MCF 10A (cell line): Measurements from ENCODE around the gene TAS2R31. TPM values are rescaled to one million over a fixed set of nuclear protein-coding genes. Genes with fewer than 3 reads are reported as not detected.
"Not testable (repeated sequence)": the region's sequence is repeated elsewhere in the genome, so short reads cannot be mapped to it uniquely, and the experiment has no call there.

ENCODE experiments used
- BruUV-seq: library from RNA; stranded (reverse); fragments of 400-500 nt; replicated peaks from 2 replicates; lab custom pipeline; 2021; lab: Mats Ljungman, UMichigan
- CTCF ChIA-PET: fragments of 300-600 bp; sonication (Branson Sonifier 250); formaldehyde crosslinking; extraction: SDS; loops from one replicate; lab custom pipeline; 2021; ENCODE audit warnings: antibody characterized with exemption, inconsistent platforms; lab: Yijun Ruan, JAX
- POLR2A ChIA-PET: fragments of 300-600, 350-650 bp; sonication (Branson Sonifier 250); formaldehyde crosslinking; extraction: SDS; loops from one replicate; lab custom pipeline; 2020; ENCODE audit warnings: antibody characterized with exemption, inconsistent platforms; lab: Yijun Ruan, JAX
- DNase-seq: peaks from one replicate; pipeline ENCODE4 v3.0.0-alpha.2; 2018; ENCODE audit not compliant: unreplicated experiment
- H3K27ac Mint-ChIP-seq: one replicate; pipeline ENCODE4 v1.8.0; 2022; ENCODE audit warnings: mild to moderate bottlenecking, low read depth, mixed read lengths; ENCODE audit not compliant: unreplicated experiment
- H3K27me3 Mint-ChIP-seq: one replicate; pipeline ENCODE4 v1.8.0; 2022; ENCODE audit warnings: mixed read lengths; ENCODE audit not compliant: insufficient read depth, unreplicated experiment
- H3K36me3 Mint-ChIP-seq: one replicate; pipeline ENCODE4 v1.8.0; 2022; ENCODE audit warnings: mild to moderate bottlenecking, moderate library complexity, mixed read lengths; ENCODE audit not compliant: insufficient read depth, unreplicated experiment
- H3K4me1 Mint-ChIP-seq: one replicate; pipeline ENCODE4 v1.8.0; 2022; ENCODE audit warnings: mixed read lengths; ENCODE audit not compliant: insufficient read depth, unreplicated experiment
- H3K4me3 Mint-ChIP-seq: one replicate; pipeline ENCODE4 v1.8.0; 2022; ENCODE audit warnings: mild to moderate bottlenecking, moderate library complexity, mixed read lengths; ENCODE audit not compliant: unreplicated experiment
- H3K9me3 Mint-ChIP-seq: one replicate; pipeline ENCODE4 v1.8.0; 2022; ENCODE audit warnings: mixed read lengths; ENCODE audit not compliant: unreplicated experiment
- intact Hi-C: fragments of 100-400 bp; cut with micrococcal nuclease; formaldehyde crosslinking; loops from 2 replicates; pipeline ENCODE4 v1.14.1; 2022
- total RNA-seq: library from RNA; stranded (reverse); gene quantifications from 2 replicates; pipeline ENCODE4 v1.2.3, GENCODE V29; 2022
- TF ChIP-seq, protein P1 (sequence below): fragments of 200-600 bp; IDR thresholded peaks from one replicate; pipeline ENCODE4 v1.8.0; 2022; ENCODE audit warnings: antibody characterized with exemption, mild to moderate bottlenecking; ENCODE audit not compliant: unreplicated experiment

TAS2R31 gene
- total RNA-seq, 1 experiment from 2014 or later: 2.0 TPM

DNA sequence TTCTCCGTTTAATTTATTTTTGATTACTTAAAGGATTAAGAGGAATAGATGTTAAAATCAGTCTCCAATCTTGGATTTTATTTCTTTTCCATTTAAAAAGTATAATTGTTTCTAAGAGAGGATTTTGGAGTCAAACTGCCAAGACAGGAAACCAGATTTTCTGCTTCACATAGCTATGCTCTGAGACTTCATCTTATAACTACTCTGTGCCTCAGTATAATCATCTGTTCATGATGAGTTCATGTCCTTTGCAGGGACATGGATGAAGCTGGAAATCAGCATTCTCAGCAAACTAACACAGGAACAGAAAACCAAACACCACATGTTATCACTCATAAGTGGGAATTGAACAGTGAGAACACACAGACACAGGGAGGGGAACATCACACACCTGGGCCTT lies 9.0 kb upstream of the TAS2R31 start:
- ChIA-PET POLR2A (no interaction called here), CTCF (interaction anchor here (0.5 kb wide), 1 partner anchor 143 kb away, joined by 3 read pairs; no protein-coding TSS in a partner anchor)
- no peak for DNase-seq
- Mint-ChIP-seq H3K4me3 (no peak overlapping the region), H3K27me3 (no peaks in the 10 kb centered on the region), H3K36me3 (no peaks in the 10 kb centered on the region), H3K27ac (no peak overlapping the region), H3K4me1 (no peaks in the 10 kb centered on the region), H3K9me3 (no peaks in the 10 kb centered on the region)
- BruUV-seq: no TSS peak
- TF ChIP-seq, protein P1, sequence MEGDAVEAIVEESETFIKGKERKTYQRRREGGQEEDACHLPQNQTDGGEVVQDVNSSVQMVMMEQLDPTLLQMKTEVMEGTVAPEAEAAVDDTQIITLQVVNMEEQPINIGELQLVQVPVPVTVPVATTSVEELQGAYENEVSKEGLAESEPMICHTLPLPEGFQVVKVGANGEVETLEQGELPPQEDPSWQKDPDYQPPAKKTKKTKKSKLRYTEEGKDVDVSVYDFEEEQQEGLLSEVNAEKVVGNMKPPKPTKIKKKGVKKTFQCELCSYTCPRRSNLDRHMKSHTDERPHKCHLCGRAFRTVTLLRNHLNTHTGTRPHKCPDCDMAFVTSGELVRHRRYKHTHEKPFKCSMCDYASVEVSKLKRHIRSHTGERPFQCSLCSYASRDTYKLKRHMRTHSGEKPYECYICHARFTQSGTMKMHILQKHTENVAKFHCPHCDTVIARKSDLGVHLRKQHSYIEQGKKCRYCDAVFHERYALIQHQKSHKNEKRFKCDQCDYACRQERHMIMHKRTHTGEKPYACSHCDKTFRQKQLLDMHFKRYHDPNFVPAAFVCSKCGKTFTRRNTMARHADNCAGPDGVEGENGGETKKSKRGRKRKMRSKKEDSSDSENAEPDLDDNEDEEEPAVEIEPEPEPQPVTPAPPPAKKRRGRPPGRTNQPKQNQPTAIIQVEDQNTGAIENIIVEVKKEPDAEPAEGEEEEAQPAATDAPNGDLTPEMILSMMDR: no peak
- intact Hi-C loops: no loop called here

DNA sequence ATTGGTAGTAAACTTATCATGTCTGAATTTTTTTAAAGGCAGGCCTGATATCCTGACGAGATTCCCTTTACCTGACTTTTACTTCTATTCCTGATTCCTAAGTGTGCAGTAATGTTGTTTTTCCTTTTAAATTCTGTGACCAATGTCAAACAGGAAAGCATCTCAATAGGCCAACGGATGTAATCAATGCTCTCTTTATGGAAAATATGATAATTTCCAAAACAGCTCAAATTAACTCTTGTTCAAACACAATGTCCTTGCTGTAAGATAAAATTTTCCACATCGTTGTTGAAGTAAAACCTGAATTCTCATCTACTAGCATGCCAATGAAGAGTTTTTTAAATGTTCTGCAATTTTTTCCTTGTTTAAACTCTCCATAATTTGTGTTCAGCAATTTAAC lies 8.0 kb upstream of the TAS2R31 start:
- no peaks in the 10 kb centered on the region for H3K27me3 Mint-ChIP-seq
- no peaks in the 10 kb centered on the region for H3K9me3 Mint-ChIP-seq
- TF ChIP-seq, protein P1: no peak
- intact Hi-C loops: no loop called here
- no TSS peak for BruUV-seq
- DNase-seq: no peak
- H3K4me1 Mint-ChIP-seq: no peaks in the 10 kb centered on the region
- no peak overlapping the region for H3K4me3 Mint-ChIP-seq
- H3K36me3 Mint-ChIP-seq: no peaks in the 10 kb centered on the region
- H3K27ac Mint-ChIP-seq: no peak overlapping the region
- ChIA-PET CTCF (no interaction called here), POLR2A (no interaction called here)

DNA sequence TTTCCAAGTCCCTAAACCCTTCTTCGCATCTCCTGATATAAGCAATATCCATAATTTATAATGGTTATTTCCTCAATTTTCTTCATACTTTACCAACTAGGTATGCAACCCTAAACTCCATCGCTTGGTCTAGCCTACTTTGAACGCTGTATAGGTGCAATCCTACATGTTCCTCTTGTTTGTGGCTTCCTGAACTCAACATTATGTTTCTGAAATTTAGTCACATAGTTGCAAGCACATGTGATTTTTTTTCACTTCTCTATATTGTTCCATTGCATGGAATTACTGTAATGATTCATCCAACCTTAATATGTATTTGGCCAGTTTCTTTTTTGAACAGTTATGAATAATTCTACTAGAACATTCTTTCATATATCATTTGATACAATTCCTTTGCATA lies 2.8 kb upstream of the TAS2R31 start:
- H3K4me1 Mint-ChIP-seq, H3K27me3 Mint-ChIP-seq, H3K36me3 Mint-ChIP-seq, H3K4me3 Mint-ChIP-seq, H3K27ac Mint-ChIP-seq, BruUV-seq, H3K9me3 Mint-ChIP-seq, intact Hi-C loops, POLR2A ChIA-PET, CTCF ChIA-PET, DNase-seq: not testable (repeated sequence)

DNA sequence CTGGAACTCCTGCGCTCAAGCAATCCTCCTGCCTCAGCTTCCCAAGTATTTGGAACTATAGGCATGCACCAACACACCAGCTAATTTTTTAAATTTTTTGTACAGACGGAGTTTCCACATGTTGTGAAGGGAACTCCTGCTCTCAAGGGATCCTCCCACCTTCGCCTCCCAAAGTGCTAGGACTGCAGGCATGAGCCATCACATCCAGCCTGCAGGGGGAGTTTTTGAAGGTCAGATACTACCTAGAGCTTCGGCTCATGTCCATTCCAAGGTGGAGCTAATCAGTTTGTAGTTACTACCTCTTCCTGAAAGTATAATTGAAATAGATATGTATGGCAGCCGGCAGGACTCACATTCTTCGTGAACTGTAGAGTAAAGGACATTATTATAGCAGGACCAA lies 5.1 kb downstream of the TAS2R31 start:
- CTCF ChIA-PET: no interaction called here
- intact Hi-C loops: no loop called here
- H3K4me1 Mint-ChIP-seq: no peaks in the 10 kb centered on the region
- TF ChIP-seq, protein P1: no peak
- DNase-seq: no peak
- H3K27me3 Mint-ChIP-seq: no peaks in the 10 kb centered on the region
- H3K9me3 Mint-ChIP-seq: peaks cover 8% of the 10 kb centered on the region
- H3K27ac Mint-ChIP-seq: no peak overlapping the region
- H3K36me3 Mint-ChIP-seq: peaks cover 6% of the 10 kb centered on the region
- no TSS peak for BruUV-seq
- H3K4me3 Mint-ChIP-seq: no peak overlapping the region
- POLR2A ChIA-PET: interaction anchor here (0.6 kb wide), 1 partner anchor 105 kb away, joined by 3 read pairs; no protein-coding TSS in a partner anchor

DNA sequence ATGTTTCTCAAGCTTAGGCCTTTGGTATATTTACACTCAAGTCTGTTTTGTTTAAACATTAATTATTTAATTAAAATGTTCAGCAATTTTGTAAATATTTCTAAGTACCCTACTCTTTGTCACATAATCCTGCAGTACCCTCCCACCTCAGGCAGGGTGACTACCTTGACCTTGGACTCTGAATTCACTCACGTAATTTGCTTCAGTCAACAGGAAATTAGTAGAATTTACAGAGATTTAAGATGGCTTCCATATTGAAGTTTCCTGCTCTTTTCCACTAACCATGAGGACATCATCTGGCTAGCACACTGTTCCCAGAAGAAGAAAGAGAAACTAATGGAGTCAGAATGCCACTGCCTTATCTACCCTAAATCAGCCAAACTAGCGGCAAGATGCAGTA lies 7.8 kb downstream of the TAS2R31 start:
- no peak overlapping the region for H3K27ac Mint-ChIP-seq
- H3K9me3 Mint-ChIP-seq: peaks cover 8% of the 10 kb centered on the region
- no peak for DNase-seq
- no peaks in the 10 kb centered on the region for H3K4me1 Mint-ChIP-seq
- ChIA-PET CTCF (interaction anchor here (1.1 kb wide), 1 partner anchor 10 kb away, joined by 3 read pairs; no protein-coding TSS in a partner anchor), POLR2A (interaction anchor here (0.6 kb wide), 1 partner anchor 1115 kb away, joined by 4 read pairs; no protein-coding TSS in a partner anchor)
- intact Hi-C loops: no loop called here
- no peaks in the 10 kb centered on the region for H3K27me3 Mint-ChIP-seq
- TF ChIP-seq, protein P1: no peak
- H3K36me3 Mint-ChIP-seq: no peaks in the 10 kb centered on the region
- no TSS peak for BruUV-seq
- no peak overlapping the region for H3K4me3 Mint-ChIP-seq
